IPS DF 6.9 (cell line): Measurements from ENCODE around the gene FBXL12.

Experiments
- DNase-seq: peaks from one replicate; pipeline ENCODE4 v3.0.0-alpha.2; 2013; ENCODE audit warnings: low read depth, low spot score
- H3K27ac ChIP-seq: one replicate; pipeline ENCODE4 v1.5.1; 2013; ENCODE audit warnings: low read length, control low read depth
- H3K27me3 ChIP-seq: 2 replicates; pipeline ENCODE4 v1.6.1; 2013; ENCODE audit warnings: mild to moderate bottlenecking, low read length; ENCODE audit not compliant: control insufficient read depth, insufficient read depth
- H3K36me3 ChIP-seq: 2 replicates; pipeline ENCODE4 v1.6.1; 2013; ENCODE audit warnings: low read length; ENCODE audit not compliant: control insufficient read depth, insufficient read depth
- H3K4me1 ChIP-seq: 2 replicates; pipeline ENCODE4 v1.6.1; 2013; ENCODE audit warnings: low read length; ENCODE audit not compliant: control insufficient read depth, insufficient read depth
- H3K4me3 ChIP-seq: 2 replicates; pipeline ENCODE4 v1.5.1; 2013; ENCODE audit warnings: mild to moderate bottlenecking, low read length
- H3K9me3 ChIP-seq: 2 replicates; pipeline ENCODE4 v1.6.1; 2013; ENCODE audit warnings: low read length, inconsistent platforms; ENCODE audit not compliant: control insufficient read depth, insufficient read depth
- WGBS: extraction: QIAGEN DNeasy Blood & Tissue Kit; methylation state at CpG from one replicate; pipeline ENCODE4 v1.1.7; 2013; ENCODE audit warnings: mixed read lengths, missing lambda C conversion rate; ENCODE audit not compliant: insufficient read length, insufficient coverage; 5-methylcytosine and 5-hydroxymethylcytosine counted together

Gene FBXL12

GRCh38 chr19:9768175-9769112 is 50.4 kb downstream of the FBXL12 start, which contains the start of gene ZNF846:
Gene ZNF846, minus strand, starts transcription at chr19:9768738. Its CDS starts 3,788 bp downstream, at chr19:9764950.
- Histone ChIP-seq H3K9me3 (no peaks in the 10 kb centered on the region; the same call in 1 of the 2 replicates), H3K4me3 (peak within 1 kb of the TSS; percentile 79), H3K4me1 (no peaks in the 10 kb centered on the region), H3K27me3 (no peaks in the 10 kb centered on the region), H3K36me3 (no peaks in the 10 kb centered on the region), H3K27ac (no peak within 1 kb of the TSS)
- WGBS, result no CpG with 5 or more reads among the region's 65 CpGs
- DNase-seq, result peak; percentile 64
